HepG2 (cell line): ENCODE results near the gene HINT2. TPM values are rescaled to one million over a fixed set of nuclear protein-coding genes. Genes with fewer than 3 reads are reported as not detected.

ENCODE experiments used
- CREB1 ChIP-seq, 2 experiments: fragments of 450-650 bp in 1 of 2; IDR thresholded peaks; 2 replicates each; pipeline ENCODE4 v1.6.1; 2016 to 2017; ENCODE audit warnings: control low read depth in 1 of 2, mild to moderate bottlenecking in 1 of 2, missing compliant biosample characterization in 1 of 2, missing genetic modification characterization in 1 of 2
- MAF1 ChIP-seq: sonication (generic); formaldehyde crosslinking; IDR thresholded peaks from 2 replicates; pipeline ENCODE4 v1.5.0; 2020; ENCODE audit warnings: missing genetic modification reagents, borderline replicate concordance
- MXI1 ChIP-seq: IDR thresholded peaks from 3 replicates; pipeline ENCODE4 v1.6.1; 2012; ENCODE audit warnings: low read depth, low read length, inconsistent platforms, borderline replicate concordance
- NR2F2 ChIP-seq: IDR thresholded peaks from 2 replicates; pipeline ENCODE4 v1.6.1; 2012; ENCODE audit warnings: low read depth, inconsistent platforms, borderline replicate concordance
- PPARG ChIP-seq: conservative IDR thresholded peaks from 2 replicates; pipeline ENCODE4 v1.6.1; 2016; ENCODE audit warnings: missing biosample characterization, missing genetic modification reagents
- RNF2 ChIP-seq: fragments of 450-650 bp; conservative IDR thresholded peaks from 2 replicates; pipeline ENCODE4 v1.6.1; 2016; ENCODE audit warnings: low read depth
- ZNF138 ChIP-seq: sonication (generic); formaldehyde crosslinking; IDR thresholded peaks from 2 replicates; pipeline ENCODE4 v1.5.0; 2020; ENCODE audit warnings: mild to moderate bottlenecking, low read depth, missing genetic modification reagents
- ZNF251 ChIP-seq: sonication (generic); formaldehyde crosslinking; IDR thresholded peaks from 2 replicates; pipeline ENCODE4 v1.9.0; 2021; ENCODE audit warnings: mild to moderate bottlenecking, missing genetic modification reagents
- polyA plus RNA-seq, 8 experiments: library from polyadenylated mRNA; depleted of rRNA in 3 of 8; stranded (reverse) in 7 of 8; unstranded in 1 of 8; fragments of >200 nt; fragmentation: Illumina TruSeq in 4 of 8; extraction: Trizol in 4 of 8; gene quantifications; 2 replicates each; pipeline versions ENCODE4 v1.2.1 to v1.2.3, GENCODE V29; 2011 to 2016; ENCODE audit warnings: low read depth in 4 of 8, missing spikeins in 1 of 8, mixed read lengths in 1 of 8; ENCODE audit not compliant: insufficient read depth in 1 of 8
- total RNA-seq, 5 experiments: library from RNA; depleted of rRNA; stranded (reverse); fragments of >200 nt; fragmentation: Illumina TruSeq; extraction: Trizol; gene quantifications; 2 replicates each; pipeline ENCODE4 v1.2.3, GENCODE V29; 2016; ENCODE audit warnings: low read depth in 1 of 5
- TF ChIP-seq, protein P1 (sequence below): sonication (generic); formaldehyde crosslinking; conservative IDR thresholded peaks from 2 replicates; pipeline ENCODE4 v1.4.0; 2020; ENCODE audit warnings: missing genetic modification reagents
- TF ChIP-seq, protein P2 (sequence below): sonication (generic); formaldehyde crosslinking; IDR thresholded peaks from 2 replicates; pipeline ENCODE4 v1.5.0; 2020; ENCODE audit warnings: mild to moderate bottlenecking, low read depth, missing genetic modification reagents, borderline replicate concordance
- TF ChIP-seq, protein P3 (sequence below): sonication (generic); formaldehyde crosslinking; IDR thresholded peaks from 2 replicates; pipeline ENCODE4 v1.4.0; 2020; ENCODE audit warnings: mild to moderate bottlenecking, missing genetic modification reagents

HINT2 gene
- total and polyA plus RNA-seq, 2 of the 13 experiments (the other 11 are each of a cell fraction or from before 2014, with no cell fraction given): 37.9 to 56.2 TPM

DNA sequence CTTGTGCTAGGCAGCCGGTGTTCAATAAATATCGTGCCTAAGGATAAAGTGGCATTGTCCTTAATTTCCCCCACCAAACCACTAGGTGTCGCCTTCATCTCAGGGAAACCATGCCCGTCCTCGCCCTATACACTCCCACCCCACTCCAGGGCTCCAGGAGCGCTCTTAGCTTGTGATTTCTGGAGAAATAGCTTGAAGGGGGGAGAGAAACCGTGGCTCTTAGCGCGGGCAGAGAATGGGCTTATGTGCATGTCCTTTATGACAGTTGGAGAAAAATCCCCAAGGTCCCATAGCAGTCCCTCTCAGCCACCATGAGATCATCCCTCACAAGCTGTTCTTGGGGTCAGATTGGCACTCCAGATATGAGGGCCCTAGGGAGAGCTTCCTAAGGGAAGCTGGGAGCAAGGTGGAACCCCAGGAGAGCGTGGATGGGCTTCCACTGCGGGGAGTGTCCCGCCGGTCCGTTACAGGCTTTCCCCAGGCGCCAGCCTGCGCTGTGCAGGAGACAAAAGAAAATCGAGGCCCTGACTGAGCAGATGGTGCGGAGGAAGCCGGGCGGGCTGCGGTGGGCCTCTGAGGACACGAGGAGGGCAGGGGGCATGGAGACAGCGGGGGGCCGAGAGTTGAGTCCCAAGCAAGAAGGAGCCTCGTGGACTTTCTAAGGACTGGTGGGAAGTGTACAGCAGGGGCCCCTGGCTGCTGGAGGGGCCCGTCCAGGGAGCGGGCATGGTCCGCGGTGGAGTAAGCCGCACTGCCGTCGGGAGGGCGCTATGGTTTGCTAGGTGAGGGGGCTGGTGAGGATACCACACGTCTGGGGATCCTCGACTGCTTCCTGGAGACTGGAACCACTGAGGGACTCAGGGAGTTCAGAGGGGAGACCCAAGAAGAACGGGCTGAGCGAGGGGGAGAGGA, 24.2 kb downstream of the HINT2 start (continued):
- no peak for TF ChIP-seq MAF1 (CRISPR knock-in tag)
- TF ChIP-seq, protein P1, sequence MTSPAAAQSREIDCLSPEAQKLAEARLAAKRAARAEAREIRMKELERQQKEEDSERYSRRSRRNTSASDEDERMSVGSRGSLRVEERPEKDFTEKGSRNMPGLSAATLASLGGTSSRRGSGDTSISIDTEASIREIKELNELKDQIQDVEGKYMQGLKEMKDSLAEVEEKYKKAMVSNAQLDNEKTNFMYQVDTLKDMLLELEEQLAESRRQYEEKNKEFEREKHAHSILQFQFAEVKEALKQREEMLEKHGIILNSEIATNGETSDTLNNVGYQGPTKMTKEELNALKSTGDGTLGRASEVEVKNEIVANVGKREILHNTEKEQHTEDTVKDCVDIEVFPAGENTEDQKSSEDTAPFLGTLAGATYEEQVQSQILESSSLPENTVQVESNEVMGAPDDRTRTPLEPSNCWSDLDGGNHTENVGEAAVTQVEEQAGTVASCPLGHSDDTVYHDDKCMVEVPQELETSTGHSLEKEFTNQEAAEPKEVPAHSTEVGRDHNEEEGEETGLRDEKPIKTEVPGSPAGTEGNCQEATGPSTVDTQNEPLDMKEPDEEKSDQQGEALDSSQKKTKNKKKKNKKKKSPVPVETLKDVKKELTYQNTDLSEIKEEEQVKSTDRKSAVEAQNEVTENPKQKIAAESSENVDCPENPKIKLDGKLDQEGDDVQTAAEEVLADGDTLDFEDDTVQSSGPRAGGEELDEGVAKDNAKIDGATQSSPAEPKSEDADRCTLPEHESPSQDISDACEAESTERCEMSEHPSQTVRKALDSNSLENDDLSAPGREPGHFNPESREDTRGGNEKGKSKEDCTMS (CRISPR knock-in tag): no peak
- no peak for TF ChIP-seq PPARG (CRISPR knock-in tag)
- TF ChIP-seq, protein P2, sequence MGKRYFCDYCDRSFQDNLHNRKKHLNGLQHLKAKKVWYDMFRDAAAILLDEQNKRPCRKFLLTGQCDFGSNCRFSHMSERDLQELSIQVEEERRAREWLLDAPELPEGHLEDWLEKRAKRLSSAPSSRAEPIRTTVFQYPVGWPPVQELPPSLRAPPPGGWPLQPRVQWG (CRISPR knock-in tag): no peak
- no peak for TF ChIP-seq MXI1
- TF ChIP-seq NR2F2: no peak
- no peak for TF ChIP-seq CREB1 (IDR thresholded peaks at IDR 0.05)
- TF ChIP-seq CREB1 (CRISPR knock-in tag; IDR thresholded peaks at IDR 0.05): no peak
- no peak for TF ChIP-seq ZNF251 (CRISPR knock-in tag)
- TF ChIP-seq, protein P3, sequence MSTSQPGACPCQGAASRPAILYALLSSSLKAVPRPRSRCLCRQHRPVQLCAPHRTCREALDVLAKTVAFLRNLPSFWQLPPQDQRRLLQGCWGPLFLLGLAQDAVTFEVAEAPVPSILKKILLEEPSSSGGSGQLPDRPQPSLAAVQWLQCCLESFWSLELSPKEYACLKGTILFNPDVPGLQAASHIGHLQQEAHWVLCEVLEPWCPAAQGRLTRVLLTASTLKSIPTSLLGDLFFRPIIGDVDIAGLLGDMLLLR (CRISPR knock-in tag): no peak
- no peak for TF ChIP-seq RNF2
- TF ChIP-seq ZNF138: no peak
- TF ChIP-seq, all 625 proteins: peak for 22
